NCI-H2196 (cell line): ENCODE results near the gene ABCA8.

ENCODE experiments used
- DNase-seq: peaks from one replicate; lab custom pipeline; 2025; ENCODE audit not compliant: unreplicated experiment; lab: John Stamatoyannopoulos, UW

The ABCA8 gene

DNA sequence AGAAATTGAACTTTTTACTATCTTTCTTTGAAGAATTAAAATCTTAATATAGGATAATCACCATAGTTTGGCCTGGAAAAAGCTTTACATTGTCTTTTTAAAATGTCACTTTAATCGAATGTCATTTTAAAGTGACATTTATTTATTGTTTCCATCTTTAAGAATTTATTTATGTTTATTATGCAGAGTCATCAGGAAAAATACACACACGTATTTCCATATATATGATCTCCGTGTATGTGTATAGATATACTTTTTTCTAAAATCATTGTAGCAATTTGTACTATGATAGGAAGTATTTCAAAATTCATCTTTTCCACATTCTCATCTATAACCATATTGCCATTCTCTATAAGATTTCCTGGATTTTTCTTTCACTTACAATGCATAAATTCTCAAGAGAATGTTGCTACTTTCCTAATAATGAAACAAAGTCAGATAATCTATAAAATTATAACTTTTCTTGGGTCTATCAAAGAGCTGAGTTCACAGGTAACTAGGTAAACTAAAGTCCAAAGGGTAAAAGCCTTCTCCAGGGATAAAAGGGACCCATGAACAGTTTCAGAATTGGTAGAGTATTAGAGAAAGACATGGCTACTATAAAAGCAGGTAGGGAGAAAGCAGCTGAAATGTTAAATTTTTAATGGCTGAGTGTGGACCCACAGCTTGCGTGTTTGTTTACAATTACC, 11.9 kb downstream of the ABCA8 start:
- DNase-seq: no peak

DNA sequence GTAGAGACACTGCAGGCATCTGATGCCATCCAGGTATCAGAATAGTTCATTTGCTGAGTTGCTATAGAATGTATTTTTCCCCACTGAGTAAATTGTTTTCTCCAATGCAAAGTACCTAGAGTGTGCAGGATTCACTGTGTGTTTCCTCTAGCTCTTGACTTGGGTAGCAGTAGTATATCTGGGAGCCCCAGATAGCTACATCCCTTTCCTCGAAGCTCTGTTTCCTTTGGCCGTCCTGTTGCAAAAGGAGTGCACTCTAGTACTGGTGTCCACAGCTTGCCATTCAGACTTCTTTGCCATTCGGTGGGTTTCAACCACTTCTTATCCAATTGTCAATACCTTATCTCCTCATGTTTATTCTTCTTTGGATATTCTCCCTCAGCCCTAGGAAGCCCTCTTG, 12.8 kb downstream of the ABCA8 start:
- no peak for DNase-seq

DNA sequence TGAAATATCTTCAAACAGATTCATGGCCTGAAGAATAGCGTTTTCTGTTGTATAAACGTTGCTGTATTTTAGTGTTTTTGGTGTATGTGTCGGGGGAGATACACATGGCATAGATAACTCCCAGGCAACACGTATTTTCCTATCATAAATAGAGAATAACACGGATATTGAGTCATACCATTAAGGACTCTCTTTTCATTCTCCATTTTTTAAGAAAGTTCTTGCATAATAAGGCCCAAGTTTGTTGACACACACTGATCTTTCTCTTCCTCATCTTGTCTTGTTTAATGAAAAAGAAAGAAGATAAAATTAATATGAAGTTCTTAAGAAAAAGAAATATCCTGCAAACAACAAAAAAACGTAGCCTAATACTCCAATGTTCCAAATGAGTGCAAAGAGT, 13.4 kb downstream of the ABCA8 start:
- no peak for DNase-seq

DNA sequence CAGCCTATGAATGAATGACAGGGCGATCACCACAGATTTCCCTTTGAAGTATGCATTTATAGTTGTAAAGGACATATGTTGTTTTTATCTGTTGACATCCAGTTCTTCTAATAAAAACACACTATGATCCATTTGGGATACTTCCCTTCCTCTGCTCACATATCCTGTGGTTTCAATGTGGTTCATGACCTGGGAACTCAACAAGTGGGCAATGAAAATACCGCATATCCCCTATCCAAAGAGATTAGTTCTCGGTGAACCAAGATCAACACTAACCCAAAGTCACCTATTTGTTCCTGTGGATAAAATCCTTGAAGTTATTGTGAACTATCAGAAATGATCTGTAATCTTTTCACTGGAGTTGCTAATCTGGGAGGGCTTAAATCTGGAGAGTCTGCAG, 16.0 kb downstream of the ABCA8 start:
- no peak for DNase-seq

DNA sequence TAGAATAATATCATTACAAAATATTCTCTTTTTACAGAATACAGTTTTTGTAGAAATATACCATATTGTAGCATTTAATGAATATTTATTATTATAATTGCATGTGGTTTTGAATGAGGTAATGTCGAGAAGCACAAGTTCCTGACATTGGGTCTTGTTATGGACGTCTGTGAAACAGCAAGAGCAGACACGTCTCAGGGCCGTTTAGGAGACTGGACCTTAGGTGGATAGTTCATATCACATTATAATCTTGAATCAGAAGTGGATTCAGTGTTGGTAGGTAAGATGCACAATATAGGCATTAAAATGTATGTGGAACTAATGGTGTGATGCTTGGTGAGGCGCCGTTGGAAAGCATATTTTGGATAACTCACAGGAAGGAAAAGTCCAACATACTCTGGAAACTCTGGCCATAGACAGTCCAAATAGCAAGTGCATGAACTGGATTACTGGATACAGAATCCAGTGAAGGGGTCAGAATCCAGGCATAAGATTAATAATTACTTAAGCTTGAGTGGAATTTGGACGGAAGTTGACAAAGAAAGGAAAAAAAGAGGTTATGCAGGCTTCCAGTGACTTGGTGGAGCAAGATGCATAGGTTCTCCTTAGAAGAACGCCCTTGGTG, 17.2 kb downstream of the ABCA8 start:
- DNase-seq: no peak

DNA sequence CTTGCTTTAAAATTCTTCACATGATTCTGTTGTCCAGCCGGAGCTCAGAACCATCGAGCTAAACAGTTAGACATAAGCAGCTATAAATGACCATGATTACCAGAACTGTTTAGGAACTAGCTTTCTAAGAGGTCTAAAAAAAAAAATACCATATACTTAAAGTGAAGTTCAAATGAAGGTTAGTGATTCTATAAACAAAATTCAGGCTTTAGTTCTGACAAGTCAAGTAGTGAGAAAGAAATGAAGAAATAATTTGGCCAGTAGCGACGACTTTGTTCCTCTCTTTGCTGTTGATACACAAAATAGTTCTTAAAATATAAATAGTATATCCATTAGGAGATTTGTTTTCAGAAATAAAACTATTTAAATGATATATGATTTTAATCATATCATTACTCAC, 27.7 kb downstream of the ABCA8 start:
- no peak for DNase-seq

DNA sequence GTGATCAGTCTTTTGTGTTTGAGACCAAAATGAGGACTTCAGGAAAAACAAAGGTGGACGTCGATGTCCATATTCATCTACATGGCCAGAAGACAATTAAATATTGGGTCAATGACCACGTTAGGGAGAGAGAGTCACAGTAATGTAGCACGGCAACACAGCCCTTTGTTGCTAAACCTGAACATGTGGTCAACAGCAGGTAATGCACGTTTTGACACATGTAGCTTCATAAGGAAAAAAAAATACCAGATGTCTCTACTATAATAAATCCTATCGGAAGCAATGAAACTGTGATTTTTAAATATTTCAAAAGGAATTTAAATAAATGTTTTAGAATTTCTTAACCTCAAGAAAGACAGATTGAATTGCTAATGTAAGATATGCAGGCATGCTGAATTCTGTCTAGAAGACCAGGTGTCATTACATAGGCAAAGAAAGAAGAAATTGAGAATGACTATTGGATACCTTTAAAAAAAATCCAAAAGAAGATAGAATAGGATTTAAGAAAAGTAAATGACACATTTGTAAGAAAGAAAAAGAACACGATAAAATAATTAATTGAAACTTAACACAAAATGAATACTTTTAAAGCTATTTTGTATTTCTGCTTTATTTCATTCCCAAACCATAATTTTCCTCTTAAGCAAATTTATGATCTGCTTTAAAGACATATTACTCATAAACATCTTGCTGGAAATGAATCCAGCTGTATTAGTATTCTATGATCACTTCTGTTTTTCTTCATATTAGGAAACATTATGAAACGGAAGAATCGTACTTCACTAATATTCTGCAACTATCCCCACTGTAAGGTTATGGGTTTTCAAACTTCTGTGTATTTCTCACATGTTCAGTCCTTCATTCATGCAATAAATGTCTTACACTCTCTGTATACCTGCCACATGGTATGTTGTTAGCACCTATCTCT, 30.1 kb downstream of the ABCA8 start:
- no peak for DNase-seq

DNA sequence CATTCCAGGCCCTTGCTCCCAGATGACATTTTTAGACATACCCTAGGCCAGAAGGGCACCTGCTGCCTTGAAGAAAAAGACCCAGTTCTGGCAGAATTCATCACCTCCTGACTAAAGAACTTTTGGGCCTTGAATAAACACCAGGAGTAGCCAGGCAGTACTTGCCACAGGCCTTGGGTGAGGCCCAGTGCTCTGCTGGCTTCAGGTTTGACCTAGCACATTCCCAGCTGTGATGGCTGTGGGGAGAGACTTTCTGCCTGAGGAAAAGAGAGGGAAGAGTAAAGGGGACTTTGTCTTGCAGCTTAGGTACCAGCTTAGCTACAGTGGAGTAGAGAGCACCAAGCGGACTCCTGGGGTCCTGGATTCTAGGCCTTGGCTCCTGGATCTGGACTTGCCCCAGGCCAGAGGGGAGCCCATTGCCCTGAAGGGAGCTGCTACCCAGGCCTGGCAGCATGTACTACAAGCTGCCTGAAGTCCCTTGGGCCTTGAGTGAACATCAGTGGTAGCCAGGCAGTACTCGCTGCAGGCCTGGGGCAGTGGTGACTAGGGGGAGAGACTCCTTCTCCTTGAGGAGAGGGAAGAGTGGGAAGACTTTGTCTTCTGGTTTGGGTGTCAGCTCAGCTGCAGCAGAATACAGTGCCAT, 44.3 kb downstream of the ABCA8 start:
- no peak for DNase-seq

DNA sequence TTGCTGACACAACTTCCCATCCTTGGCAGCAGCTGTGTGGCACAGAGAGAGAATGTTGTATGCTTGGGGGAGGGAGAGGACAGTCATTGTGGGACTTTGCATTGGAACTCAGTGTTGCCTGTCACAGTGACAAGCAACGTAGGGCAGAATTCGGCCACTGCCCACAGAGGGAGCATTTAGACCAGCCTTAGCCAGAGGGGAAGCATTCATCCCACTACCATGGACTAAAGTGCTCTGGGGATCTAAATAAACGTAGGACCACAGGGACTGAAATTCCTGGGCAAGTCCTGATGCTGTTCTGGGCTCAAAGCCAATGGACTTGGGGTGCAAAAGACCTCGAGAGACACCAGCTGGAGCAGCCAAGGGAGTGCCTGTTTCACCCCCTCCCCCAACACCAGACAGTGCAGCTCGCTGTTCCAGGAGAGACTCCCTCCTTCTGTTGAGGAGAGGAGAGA, 44.9 kb downstream of the ABCA8 start:
- DNase-seq: no peak

DNA sequence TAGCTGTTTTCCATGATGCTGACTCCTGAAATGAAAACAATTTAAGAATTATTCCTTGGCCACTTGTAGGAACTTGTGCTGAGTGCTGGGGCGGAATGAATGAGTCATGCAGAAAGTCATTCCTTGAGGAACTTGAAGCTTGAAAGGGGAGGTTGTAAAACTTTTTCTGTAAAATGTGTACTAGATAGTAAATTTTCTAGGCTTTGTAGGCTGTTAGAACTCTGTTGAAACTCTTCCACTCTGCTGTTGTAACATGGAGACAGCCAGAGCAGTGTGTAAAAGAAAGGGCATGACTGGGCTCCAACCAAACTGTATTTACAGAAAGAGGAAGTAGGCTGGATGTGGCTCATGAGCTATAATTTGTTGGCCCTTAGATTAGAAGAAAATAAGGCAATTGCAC, 46.1 kb downstream of the ABCA8 start:
- DNase-seq: no peak

DNA sequence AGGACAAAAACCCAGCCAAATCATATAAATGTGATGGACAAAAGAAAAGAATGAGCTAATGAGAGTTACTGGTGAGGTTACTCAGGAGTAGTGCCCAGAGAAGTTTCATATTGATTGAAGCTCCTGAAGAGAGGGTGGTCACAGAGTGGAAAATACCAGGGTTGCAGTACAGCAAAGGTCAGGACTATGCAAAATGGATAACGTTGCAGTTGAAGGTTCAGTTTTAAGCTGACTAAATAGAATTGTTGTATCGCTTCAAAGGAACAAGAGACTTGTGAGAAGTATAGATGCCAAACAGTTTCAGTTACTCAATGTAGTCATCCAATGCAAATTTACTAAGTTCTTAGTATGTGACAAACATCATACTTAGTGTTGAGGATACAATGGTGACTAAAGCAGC, 47.1 kb downstream of the ABCA8 start:
- no peak for DNase-seq

DNA sequence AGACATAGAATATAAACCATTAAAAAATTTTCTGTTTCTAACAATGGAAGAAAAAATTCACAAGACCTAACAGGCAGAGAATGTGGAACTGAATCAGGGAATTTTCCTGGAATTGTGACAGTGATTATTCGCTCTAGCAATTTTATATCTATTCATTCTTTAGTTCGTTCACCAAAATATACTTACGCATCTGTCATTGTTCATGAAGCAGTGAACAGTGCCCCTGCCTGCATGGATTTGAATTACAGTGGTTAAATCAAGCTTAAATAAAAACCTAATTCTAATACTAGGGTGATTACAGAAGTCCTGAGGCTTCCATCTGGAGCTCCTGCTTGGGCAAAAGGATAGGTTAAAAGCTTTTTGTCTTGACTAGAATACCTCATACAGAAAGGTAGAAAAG, 48.6 kb downstream of the ABCA8 start:
- DNase-seq: no peak

DNA sequence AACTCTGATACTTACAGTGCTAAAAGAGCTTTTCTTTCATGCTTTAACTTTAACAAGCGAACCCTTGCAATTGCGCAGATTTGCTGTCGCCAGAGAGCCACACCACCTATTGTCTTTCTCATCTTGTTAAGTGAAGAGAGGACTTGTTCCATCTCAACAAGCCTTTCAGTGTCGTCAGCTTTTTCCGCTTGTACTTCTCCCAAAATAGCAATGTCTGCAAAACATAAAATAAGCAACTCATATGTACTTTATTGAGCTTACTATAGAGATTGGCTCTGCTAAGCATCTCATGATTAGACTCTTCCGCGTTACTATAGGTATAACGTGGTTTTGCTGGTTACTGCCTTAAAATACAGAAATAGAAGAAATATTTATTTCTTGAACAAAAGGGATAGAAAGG, 51.9 kb downstream of the ABCA8 start:
- no peak for DNase-seq

DNA sequence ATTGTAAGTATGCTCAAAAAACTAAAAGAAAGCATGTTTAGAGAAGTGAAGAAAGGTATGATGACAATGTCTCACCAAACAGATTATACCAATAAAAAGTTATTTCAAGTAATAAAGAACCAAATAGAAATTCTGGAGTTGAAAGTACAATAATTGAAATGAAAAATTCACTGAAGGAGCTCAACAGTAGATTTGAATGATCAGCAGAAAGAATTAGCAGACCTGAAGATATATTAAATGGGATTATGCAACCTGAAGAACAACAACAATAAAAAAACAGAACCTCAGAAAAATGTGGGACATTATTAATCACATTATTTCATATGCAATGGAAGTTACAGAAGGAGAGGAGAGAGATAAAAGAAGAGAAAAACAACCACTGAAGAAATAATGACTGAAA, 57.6 kb downstream of the ABCA8 start:
- DNase-seq: no peak

DNA sequence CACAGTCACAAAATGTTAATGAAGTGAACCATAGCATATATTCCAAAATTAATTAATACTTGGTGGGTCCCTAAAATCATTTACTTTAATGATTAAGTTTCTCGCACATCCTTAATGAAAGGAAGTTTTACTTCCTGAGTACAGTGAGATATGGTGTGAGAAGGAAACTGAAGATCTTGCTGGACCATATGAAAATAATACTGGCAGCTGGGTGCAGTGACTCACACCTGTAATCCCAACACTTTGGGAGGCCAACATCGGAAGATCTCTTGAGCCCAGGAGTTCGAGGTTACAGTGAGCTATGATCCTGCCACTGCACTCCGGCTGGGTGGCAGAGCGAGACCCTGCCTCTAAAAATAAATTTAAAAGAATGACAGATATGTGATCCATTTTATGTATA, 62.5 kb downstream of the ABCA8 start:
- no peak for DNase-seq

DNA sequence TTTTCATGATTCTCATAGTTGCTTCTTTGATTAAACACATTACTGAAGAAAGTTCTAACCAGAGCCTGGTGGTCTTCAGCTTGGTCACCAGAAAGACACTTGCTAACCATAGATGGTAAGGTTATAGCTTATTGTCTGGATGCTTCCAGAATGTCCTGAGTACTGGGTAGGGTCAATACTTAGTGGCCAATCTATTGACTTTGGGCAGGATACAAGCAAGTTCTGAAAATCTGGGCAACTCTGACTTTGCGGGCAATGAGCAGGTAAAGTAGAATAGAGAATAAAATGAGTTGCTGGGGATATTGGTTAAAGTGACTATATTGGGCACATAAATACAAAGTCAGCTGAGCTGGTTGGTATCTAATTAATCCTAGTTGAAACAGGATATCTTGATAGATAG, 63.0 kb downstream of the ABCA8 start:
- no peak for DNase-seq

DNA sequence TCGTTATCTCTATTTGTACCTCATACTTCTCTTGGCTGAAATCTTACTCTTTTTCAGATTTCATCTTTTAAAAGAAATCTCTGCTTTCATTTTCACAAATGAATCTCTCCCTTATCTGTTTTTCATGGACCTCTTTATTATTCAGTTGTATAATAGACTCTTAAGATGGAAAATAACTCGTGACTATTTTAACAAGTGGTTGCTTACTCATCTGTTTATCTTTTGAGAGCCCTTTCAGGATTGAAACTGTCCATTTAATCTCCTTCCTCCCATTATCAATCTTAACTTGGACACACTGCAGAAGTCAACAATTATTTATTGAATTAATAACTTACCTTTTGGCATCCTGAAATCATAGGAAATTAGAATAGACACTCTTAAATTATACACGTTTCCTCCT, 68.8 kb downstream of the ABCA8 start:
- no peak for DNase-seq

DNA sequence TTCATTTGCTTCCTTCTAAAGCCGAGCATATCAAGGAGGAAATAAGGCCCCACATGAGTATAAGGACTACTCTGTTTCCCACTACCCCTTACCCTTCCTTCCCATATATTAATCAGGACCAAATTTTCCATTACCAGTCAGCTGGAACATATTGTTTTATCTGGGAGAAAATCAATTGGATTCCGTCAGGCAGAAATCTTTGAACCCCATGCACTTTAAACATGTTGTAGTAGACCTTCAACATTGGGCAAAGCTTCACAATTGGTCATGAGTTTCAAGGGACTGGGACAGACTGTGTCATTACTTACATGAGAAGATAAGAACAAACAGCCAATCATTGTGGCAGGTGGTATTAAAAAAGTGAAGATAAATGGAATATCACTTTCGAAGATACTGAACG, 70.3 kb downstream of the ABCA8 start:
- no peak for DNase-seq

DNA sequence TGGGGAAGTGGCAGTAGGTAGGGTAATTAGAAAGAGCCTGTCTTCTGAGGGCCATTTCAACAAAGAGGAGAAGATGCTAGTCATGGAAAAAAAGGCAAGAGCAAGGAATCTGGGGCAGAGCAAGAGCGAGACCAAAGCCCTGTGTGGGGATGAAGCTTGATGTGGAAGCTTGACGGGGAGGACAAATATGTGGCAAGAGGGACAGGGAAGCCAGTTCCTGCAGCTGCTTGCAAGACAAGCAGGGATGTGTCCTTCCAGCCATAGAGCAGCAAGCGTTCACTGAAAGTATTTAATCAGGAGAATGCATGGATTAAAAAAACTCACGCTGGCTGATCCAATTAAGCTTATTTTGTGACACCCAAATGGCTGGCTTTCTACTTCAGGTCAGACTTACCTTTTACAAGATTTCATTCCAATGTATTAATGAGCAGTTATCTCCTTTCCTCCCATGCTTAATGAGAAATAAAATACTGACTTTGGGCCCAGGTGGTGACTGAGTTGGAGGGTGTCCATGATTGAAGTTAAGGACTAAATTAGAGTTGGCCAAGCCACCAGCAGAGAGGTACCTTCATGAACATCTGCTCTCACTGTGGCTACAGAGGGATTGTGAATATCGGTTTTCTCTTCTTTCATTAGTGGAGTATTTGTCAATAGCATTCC, 76.8 kb downstream of the ABCA8 start:
- peak; percentile 20 for DNase-seq

DNA sequence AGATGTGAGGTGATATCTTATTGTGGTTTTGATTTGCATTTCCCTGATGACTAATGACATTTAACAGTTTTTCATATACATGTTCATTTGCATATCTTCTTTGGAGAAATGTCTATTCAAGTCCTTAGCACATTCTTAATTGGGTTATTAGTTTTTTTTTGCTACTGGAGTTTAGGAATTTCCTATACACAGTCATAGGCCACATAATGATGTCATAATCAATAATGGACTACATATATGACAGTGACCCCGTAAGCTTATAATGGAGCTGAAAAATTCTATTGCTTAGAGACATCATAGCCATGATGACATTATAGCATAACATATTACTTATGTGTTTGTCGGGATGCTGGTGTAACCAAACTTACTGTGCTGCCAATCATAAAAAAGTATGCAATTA, 83.7 kb downstream of the ABCA8 start:
- no peak for DNase-seq

DNA sequence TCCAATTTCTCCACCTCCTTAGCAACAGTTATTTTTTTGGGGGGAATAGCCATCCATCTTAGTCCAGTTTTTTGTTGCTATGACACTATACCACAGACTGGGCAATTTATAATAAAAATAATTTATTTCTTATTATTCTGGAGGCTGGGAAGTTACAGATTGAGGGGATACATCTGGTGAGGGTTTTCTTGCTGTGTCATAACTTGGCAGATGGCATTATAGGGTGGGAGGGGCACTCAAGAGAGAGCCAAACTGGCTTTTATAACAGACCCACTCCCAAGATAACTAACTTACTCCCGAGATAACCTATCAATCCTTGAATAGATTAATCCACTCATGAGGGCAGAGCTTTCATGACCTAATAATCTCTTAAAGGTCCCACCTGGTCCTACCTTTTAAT, 84.2 kb downstream of the ABCA8 start:
- DNase-seq: no peak
